Right atrium auricular region (tissue), 2 donors: ENCODE data around the gene ZC3HAV1. TPM values are rescaled to one million over a fixed set of nuclear protein-coding genes. Genes with fewer than 3 reads are reported as not detected.
"Not testable (repeated sequence)": the region's sequence is repeated elsewhere in the genome, so short reads cannot be mapped to it uniquely, and the experiment has no call there.

Experiments used
- DNase-seq: peaks from one replicate; pipeline ENCODE4 v3.0.0-alpha.2; 2019; ENCODE audit warnings: low spot score
- H3K27ac ChIP-seq, 2 donors: fragments of 200-600 bp; sonication (generic); 1 replicate in 1 of 2; 2 replicates in 1 of 2; pipeline ENCODE4 v1.5.1; 2016 to 2019
- H3K27me3 ChIP-seq, 2 donors: fragments of 200-600 bp; sonication (generic); one replicate each; pipeline versions ENCODE4 v1.5.1 to v1.6.0; 2017 to 2019
- H3K36me3 ChIP-seq: fragments of 200-600 bp; sonication (generic); one replicate; pipeline ENCODE4 v1.5.1; 2016
- H3K4me1 ChIP-seq, 2 donors: fragments of 200-600 bp; sonication (generic); one replicate each; pipeline versions ENCODE4 v1.5.1 to v1.6.0; 2017 to 2019
- H3K4me3 ChIP-seq, 2 donors: fragments of 200-600 bp; sonication (generic); 1 replicate in 1 of 2; 2 replicates in 1 of 2; pipeline ENCODE4 v1.5.1; 2017 to 2019; ENCODE audit warnings: mild to moderate bottlenecking in 1 of 2, moderate library complexity in 1 of 2
- H3K9me3 ChIP-seq, 2 donors: fragments of 200-600 bp; sonication (generic); one replicate each; pipeline ENCODE4 v1.5.1; 2019
- total RNA-seq, 2 donors: library from RNA; depleted of rRNA; stranded (reverse); fragments of >200 nt; gene quantifications; one replicate each; pipeline ENCODE4 v1.1.0, GENCODE V29; 2016
- TF ChIP-seq, protein P1 (sequence below), 2 donors: fragments of 200-600 bp; sonication (generic); IDR thresholded peaks; one replicate each; pipeline ENCODE4 v1.5.1; 2019; ENCODE audit warnings: antibody characterized with exemption in 2 of 2

The ZC3HAV1 gene
- total RNA-seq, 2 donors from 2014 or later, result 8.0 to 15.2 TPM

DNA sequence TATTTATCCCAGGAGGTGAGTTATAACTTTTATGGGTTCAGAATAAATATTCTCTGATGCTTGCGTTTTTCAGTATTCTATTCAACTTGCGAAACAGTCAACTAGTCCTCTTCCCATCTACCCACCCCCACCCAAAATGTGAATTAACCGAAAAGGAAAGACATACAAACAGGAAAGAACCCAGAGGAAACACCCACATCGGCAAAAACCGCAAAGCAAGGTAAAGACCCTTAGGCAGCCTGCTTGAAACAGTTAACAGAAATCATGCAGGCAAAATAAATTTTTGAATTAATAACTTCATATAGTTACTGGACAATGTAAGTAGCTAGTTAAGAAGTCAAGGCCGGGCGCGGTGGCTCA lies 5.4 kb downstream of the ZC3HAV1 start:
- Histone ChIP-seq H3K4me3 (peak overlapping the region in 1 of 2 donors; percentile 6), H3K27me3 (no peaks in the 10 kb centered on the region), H3K27ac (peak overlapping the region; percentile 19 to 93), H3K9me3 (no peaks in the 10 kb centered on the region), H3K36me3 (no peaks in the 10 kb centered on the region), H3K4me1 (peaks cover 0 to 29% of the 10 kb centered on the region in 2 donors)
- DNase-seq, result no peak
- TF ChIP-seq, protein P1, sequence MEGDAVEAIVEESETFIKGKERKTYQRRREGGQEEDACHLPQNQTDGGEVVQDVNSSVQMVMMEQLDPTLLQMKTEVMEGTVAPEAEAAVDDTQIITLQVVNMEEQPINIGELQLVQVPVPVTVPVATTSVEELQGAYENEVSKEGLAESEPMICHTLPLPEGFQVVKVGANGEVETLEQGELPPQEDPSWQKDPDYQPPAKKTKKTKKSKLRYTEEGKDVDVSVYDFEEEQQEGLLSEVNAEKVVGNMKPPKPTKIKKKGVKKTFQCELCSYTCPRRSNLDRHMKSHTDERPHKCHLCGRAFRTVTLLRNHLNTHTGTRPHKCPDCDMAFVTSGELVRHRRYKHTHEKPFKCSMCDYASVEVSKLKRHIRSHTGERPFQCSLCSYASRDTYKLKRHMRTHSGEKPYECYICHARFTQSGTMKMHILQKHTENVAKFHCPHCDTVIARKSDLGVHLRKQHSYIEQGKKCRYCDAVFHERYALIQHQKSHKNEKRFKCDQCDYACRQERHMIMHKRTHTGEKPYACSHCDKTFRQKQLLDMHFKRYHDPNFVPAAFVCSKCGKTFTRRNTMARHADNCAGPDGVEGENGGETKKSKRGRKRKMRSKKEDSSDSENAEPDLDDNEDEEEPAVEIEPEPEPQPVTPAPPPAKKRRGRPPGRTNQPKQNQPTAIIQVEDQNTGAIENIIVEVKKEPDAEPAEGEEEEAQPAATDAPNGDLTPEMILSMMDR (IDR thresholded peaks at IDR 0.05), result no peak

DNA sequence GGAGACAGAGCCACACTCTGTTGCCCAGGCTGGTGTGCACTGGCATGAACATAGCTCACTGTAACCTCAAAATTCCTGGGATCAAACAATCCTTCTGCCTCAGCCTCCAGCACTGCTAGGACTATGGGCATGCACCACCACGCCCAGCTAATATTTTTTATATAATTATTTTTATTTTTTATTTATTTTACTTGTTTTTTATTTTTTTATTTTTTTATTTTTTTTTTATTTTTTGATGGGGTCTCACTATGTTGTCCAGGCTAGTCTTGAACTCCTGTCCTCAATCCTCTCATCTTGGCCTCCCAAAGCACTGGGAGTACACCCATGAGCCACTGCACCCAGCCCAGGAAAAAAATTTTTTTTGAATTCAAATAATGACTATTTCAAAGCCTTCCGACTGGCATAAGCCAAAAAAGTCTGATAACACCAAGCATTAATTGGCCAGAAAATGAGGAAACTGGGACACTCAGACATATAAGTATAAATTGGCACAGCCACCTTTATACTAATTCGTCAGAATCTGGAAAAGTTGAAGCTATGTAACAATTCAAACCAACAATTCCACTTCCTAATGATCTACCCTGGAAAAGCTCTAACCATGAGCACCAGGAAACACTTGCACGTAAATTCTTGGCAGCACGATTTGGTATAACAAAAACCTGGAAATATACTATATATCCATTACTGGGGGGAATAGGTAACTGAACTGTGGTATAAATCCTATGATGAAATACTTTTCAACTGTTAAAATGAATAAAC lies 6.3 kb downstream of the ZC3HAV1 start:
- no peak for DNase-seq
- H3K27ac ChIP-seq, result peak overlapping the region; percentile 19 to 93
- no peaks in the 10 kb centered on the region for H3K36me3 ChIP-seq
- TF ChIP-seq, protein P1 (IDR thresholded peaks at IDR 0.05), result no peak
- no peaks in the 10 kb centered on the region for H3K9me3 ChIP-seq
- H3K4me3 ChIP-seq, result no peak overlapping the region
- no peaks in the 10 kb centered on the region for H3K27me3 ChIP-seq
- peaks cover 0 to 29% of the 10 kb centered on the region in 2 donors for H3K4me1 ChIP-seq

DNA sequence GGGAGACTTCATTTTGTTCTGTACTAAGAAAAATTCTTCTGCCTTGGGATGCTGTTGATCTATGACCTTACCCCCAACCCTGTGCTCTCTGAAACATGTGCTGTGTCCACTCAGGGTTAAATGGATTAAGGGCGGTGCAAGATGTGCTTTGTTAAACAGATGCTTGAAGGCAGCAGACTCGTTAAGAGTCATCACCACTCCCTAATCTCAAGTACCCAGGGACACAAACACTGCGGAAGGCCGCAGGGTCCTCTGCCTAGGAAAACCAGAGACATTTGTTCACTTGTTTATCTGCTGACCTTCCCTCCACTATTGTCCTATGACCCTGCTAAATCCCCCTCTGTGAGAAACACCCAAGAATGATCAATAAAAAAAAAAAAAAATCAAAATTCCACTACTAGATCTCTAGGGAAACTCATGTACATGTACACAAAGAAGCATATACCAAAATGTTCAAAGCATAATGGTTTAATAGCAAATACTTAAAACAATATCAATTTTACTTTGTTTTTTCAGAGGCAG lies 7.8 kb downstream of the ZC3HAV1 start:
- H3K4me3 ChIP-seq, H3K27me3 ChIP-seq, H3K9me3 ChIP-seq, H3K27ac ChIP-seq, H3K36me3 ChIP-seq, DNase-seq: not testable (repeated sequence)
- H3K4me1 ChIP-seq, result peaks cover 0 to 18% of the 10 kb centered on the region in 2 donors

DNA sequence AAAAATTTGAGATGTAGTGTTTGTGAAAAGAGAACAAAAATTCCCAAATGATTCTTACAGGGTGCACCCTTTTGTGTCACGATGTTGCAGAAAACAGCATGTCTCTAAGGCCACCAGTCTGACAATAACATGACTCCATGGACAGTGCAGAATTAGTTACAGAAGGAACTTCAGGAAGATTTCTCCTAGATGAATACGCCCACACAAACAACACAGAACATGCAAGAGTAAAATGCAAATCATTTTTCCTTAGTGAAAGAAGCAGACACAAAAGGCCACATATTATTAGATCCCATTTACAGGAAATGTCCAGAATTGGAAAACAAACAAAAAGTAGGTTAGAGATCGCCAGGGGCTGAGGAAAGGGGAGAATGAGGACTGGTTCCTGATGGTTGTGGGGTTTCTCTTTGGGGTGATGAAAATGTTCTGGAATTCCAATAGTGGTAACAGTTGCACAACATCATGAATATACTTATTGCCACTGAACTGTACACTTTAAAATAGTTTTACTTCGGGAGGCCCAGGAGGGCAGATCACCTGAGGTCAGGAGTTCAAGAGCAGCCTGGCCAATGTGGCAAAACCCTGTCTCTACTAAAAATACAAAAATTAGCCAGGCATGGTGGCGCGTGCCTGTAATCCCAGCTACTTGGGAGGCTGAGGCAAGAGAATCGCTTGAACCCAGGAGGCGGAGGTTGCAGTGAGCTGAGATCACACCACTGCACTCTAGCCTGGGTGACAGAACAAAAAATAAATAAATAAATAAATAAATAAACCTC lies 10.2 kb downstream of the ZC3HAV1 start:
- H3K36me3 ChIP-seq, result no peaks in the 10 kb centered on the region
- no peak overlapping the region for H3K4me3 ChIP-seq
- TF ChIP-seq, protein P1 (IDR thresholded peaks at IDR 0.05), result no peak
- no peaks in the 10 kb centered on the region for H3K9me3 ChIP-seq
- no peak for DNase-seq
- peaks cover 0 to 23% of the 10 kb centered on the region in 2 donors for H3K4me1 ChIP-seq
- H3K27ac ChIP-seq, result no peak overlapping the region
- H3K27me3 ChIP-seq, result no peaks in the 10 kb centered on the region

DNA sequence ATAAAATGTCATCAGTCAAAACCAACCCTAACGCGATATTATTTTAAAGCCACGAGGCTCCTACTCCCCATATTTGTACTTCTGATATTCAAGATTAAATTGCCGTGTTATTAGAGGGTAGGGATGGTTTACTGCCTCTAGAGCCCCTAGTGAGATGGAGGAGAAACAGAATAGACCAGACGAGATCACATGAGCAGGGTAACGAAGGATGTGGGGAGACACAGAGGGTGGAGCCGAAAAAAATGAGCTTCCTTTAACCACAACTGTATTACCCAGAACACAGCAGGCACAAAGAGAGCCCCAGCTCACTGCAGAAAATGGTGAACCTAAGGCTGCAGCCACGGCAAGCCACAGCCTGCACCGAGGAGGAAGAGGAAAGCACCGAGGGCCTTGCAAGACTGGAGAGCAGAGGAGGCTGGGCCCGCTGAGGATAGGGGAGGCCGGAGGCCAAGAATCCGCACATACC lies 14.3 kb downstream of the ZC3HAV1 start:
- no peak overlapping the region for H3K4me3 ChIP-seq
- no peak for DNase-seq
- peaks cover 0 to 42% of the 10 kb centered on the region in 2 donors for H3K4me1 ChIP-seq
- H3K27me3 ChIP-seq, result no peaks in the 10 kb centered on the region
- H3K27ac ChIP-seq, result peak overlapping the region; percentile 9 to 11
- H3K9me3 ChIP-seq, result no peaks in the 10 kb centered on the region
- TF ChIP-seq, protein P1 (IDR thresholded peaks at IDR 0.05), result no peak
- no peaks in the 10 kb centered on the region for H3K36me3 ChIP-seq

DNA sequence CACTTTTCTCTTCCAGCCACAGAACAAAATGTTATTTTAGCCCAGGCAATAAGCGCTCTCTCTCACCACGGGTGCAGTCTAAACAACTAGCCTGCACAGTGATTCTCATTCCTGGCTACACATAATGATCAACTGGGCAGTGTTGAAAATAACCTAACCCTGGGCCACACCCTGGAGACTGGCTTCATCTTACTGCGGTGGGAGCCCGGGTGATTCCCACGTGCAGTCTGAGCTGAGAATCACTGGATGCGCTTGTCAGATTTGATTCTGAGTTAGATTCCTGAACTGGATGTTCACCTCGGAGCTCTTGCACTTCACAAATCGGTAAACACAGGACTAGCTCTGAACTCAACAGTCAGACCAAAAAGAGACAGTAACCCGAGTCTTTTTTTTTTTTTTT lies 14.9 kb downstream of the ZC3HAV1 start:
- Histone ChIP-seq H3K4me1 (peaks cover 0 to 42% of the 10 kb centered on the region in 2 donors), H3K36me3 (no peaks in the 10 kb centered on the region), H3K4me3 (no peak overlapping the region), H3K27me3 (no peaks in the 10 kb centered on the region), H3K27ac (peak overlapping the region; percentile 9 to 11), H3K9me3 (no peaks in the 10 kb centered on the region)
- DNase-seq, result no peak
- TF ChIP-seq, protein P1 (IDR thresholded peaks at IDR 0.05), result no peak
